ENCODE results near the gene HAS3.
"Not testable (repeated sequence)": the region's sequence is repeated elsewhere in the genome, so short reads cannot be mapped to it uniquely, and the experiment has no call there.

Gene HAS3

DNA sequence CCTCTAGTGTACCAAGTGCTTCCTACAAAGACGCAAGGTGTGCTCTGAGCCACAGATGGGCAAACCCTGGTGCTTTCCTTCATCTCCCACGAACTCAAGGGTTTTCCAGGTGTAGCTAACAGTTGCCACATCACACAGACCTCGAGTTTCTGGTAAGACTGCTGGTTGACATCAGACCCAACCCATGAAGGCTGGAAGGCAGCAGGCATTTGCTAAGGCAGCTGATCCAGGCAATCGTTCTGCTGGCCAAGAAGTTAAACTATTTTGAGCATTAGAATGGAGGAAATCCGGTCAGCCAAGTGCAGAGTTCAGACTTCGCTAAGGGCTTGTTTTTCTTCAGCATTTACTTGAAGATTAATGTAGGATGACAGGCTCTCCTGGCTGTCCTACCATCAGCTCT, 11.5 kb downstream of the HAS3 start:
- DNase-seq (ENCODE audit: low spot score), result no peak

DNA sequence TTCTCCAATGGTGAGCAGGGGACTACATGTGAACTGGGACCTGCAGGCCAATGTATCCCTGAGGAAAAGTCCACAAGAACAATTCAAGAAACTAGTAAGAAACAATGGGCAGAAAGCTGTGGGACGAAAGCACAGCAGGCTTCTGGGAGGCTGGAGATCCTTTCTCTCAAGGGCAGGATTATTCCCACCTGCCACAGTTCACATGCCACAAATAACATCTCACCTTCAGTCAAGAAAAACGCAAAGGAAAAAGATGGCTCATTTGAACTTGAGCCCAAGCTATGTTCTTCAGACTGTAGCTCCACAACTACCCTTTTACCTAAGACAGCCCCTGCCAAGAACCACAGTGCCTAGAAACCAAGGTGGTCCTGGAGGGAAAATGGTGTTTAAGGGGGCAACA, 13.0 kb downstream of the HAS3 start:
- DNase-seq (ENCODE audit: low spot score), result no peak

DNA sequence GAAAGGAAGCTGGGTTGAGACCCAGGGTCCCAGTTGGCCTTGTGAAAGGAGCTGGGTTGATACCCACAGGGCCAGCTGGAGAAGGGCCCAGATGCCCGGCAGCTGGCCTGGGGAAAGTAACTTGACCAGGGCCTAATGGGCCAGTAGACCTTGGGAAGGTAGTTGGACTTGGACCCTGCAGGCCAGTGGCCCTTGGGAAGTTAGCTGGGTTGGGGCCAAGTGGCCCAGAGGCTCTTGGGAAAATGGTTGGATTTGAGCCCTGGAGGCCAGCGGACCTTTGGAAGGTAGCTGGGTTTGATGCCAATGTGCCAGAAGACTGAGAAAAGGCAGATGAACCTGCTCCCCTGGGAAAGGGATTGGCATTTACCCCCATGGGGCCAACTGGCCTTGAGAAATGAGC, 13.5 kb downstream of the HAS3 start:
- DNase-seq (ENCODE audit: low spot score), result no peak

DNA sequence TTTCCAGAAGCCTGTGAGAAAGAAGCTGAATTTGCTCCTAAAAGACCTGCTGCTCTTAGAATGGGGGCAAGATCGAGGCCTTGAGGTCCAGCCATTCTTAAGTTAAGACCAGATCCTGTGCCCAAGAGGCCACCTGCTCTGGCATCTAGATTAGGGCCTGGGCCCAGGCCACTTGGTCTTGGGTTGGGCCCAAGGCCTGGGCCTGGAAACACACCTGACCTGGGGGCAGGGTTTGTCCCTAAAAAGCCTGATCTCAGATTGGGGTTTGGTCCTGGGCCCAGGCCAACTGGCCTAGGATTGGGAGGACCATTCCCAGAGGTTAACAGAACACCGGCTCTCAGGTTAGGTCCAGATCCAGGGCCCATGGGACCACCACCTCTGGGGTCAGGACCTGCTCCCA, 14.1 kb downstream of the HAS3 start:
- no peak for DNase-seq (ENCODE audit: low spot score)

DNA sequence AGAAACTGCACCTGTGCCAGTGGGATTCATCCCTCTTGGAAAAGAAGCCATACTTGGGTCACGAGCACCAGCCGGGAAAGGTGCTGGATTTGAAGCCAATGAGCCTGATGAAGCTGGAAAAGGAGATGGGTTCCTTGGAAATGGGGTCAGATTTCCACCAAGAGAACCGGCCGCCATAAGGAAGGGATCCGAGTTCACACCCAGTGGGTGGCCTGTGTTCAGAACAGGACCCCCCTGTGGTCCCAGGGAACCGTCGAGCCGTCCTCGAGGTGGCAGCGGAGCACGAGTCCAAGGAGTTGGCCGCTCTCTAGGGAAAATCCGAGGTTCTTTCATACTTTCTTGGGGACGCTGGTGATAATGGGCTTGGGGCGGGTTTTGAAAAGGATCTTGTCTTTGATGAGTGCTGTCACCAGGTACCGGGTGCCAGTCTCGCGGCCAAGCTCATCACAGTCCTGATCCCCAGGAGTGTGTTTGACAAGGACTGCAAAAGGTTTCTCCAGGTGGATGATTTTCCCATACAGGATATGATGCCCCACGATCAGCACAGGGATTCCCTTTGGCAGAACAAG, 14.7 kb downstream of the HAS3 start:
- no peak for DNase-seq (ENCODE audit: low spot score)

DNA sequence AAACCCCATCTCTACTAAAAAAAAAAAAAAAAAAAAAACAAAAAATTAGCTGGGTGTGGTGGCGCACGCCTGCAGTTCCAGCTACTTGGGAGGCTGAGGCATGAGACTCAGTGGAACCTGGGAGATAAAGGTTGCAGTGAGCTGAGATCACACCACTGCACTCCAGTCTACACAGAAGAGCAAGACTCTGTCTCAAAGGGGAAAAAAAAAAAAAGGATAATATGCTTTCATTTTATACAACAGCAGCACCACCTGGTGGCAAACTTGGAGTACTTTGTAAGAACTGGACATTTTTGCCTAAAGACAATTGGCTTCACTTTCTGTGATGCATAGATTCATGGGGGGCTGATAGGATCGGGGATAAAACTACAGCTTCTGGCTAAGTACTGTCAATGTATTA, 18.5 kb downstream of the HAS3 start:
- DNase-seq (ENCODE audit: low spot score), result peak; percentile 68

DNA sequence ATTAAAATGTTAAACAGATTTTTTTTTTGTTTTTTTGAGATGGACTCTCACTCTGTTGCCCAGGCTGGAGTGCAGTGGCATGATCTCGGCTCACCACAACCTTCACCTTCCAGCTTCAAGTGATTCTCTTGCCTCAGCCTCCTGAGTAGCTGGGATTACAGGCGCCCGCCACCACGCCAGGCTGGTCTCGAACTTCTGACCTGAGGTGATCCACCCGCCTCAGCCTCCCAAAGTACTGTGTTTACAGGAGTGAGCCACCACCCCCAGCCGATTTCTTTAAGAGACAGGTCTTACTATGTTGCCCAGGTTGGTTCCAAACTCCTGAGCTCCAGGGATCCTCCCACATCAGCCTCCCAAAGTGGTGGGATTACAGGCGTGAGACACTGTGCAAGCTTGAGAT, 19.0 kb downstream of the HAS3 start:
- DNase-seq (ENCODE audit: low spot score), result not testable (repeated sequence)

DNA sequence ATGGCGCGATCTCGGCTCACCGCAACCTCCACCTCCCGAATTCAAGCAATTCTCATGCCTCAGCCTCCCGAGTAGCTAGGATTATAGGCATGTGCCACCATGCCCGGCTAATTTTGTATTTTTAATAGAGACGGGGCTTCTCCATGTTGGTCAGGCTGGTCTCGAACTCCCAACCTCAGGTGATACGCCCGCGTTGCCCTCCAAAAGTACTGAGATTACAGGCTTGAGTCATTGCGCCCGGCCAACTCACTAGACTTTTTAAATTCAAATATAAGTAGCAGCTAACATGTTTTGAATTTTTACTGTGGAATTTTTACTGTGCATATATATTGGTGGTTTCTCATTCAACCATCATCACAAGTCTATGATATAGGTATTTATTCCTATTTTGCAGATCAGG, 19.5 kb downstream of the HAS3 start:
- not testable (repeated sequence) for DNase-seq (ENCODE audit: low spot score)

DNA sequence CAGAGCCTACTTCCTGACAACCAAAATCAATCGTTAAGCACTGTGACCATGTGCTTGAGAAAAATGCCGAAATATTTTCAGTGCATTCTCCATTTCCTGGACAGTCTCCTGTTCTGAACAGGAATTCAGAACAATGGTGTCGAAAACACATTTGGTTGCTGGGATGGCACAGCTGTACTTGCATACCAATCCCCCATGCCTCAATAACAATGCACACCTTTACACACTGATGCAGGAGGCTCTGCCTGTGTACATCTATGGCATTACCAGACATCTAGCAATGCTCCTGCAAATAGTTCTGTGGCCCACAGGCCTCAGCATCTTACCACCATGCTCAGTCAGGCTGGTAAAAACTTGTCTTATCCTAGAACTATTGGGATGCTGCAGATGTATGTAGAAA, 20.8 kb downstream of the HAS3 start:
- DNase-seq (ENCODE audit: low spot score), result no peak

DNA sequence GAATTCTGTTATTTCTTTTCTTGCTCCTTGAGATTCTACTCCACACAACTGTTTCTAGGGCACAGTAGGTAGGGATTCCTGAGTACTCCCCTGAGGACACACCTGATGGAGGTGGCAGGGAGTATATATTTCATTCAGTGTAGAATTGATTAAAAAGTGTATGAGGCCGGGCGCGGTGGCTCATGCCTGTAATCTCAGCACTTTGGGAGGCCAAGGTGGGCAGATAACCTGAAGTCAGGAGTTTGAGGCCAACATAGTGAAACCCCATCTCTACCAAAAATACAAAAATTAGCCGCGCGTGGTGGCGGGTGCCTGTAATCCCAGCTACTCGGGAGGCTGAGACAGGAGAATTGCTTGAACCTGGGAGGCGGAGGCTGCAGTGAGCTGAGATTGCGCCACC, 21.3 kb downstream of the HAS3 start:
- DNase-seq (ENCODE audit: low spot score), result not testable (repeated sequence)

DNA sequence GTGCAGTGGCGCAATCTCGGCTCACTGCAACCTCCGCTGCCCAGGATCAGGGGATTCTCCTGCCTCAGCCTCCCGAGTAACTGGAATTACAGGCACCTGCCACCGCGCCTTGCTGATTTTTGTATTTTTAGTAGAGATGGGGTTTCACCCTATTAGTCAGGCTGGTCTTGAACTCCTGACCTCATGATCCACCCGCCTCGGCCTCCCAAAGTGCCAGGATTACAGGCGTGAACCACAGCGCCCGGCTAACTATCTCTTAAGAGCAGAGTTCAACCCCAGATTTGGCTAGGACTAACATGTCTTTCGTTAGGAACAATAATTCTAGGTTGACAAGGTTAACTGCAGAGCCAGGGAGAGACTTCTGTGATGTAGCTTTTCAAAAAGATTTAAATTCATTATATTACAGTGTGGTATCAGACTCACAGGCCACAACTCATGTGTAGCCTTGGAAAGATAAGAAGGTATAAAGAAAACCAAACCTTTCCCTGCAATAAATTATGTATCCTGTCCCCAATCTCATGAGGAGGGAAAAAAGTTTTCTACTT, 22.6 kb downstream of the HAS3 start:
- no peak for DNase-seq (ENCODE audit: low spot score)

DNA sequence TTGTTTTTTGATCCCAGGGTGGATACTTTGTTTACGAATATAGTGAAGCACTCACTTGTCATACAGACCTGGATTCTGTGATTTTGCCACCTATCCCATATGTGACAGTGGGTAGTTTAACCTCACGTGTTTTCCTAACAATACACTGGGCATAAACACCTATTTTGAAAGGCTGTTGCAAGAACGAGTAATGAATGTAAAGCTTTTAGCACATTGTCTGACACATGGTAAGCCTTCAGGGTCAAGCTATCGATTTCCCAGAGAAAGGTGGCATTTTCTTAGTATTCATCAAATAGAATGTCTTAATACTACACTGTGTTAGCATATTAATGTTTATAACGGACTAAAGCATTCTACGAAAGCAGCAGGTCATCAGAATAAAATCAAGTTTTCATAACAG, 25.0 kb downstream of the HAS3 start:
- DNase-seq (ENCODE audit: low spot score), result no peak

DNA sequence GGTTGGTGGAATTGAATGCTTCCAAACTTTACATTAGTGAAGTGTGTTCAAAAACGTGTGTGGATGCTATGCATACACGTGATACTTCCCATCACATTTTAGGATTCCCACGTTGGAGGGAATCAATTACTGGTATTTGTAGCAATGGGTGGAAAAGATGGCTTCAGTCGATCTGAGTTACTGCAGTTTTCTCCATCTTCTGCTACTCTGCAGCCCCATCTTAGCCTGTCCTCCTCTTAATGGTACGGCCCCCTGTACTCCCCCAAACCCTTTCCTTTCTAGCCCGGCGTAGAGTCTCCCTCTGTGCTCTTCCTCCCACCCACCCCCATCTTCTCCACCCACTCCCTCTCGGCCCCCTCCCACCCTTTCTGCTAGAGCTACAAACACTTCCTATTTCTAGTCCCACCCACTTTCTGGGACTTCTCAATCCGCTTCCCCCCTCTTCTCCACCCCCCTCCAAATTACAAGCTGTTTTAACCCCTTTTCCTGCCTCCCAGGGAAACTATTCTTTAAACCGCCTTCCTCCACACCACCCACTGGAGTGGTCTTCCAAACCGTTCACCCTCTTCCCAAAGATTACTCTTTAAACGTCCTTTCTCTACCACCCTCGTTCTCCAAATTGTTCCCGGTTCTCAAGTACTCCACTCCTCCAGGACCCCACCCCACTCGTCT, 25.9 kb downstream of the HAS3 start:
- no peak for DNase-seq (ENCODE audit: low spot score)

DNA sequence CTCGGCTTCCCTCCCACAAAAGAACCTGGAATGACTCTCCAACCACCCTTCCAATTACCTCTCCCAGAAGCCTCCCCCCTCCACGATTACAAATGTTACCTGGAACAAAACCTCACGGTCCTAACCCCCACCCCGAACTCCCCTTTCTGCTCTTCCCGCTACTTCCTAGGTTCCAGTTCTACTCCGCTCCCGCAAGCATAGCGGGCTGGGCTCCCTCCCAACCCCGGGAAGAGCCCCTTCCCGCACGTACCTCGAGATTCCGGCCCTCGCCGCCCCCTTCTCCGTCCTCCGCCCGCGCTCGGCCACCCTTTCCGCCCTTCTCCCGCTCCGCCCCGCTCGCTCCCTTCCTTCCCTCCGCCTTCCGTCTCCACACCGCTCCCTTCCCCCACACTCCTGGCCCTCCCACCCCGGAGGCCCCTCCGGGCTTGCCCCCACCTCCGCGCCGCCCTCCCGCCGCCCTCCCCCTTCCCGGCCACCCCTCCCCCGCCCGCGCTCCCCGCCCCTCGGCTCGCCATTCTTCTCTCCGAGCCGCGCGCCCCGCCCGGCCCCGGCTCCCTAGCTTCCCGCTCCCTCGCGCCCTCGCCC, 26.5 kb downstream of the HAS3 start:
- DNase-seq (ENCODE audit: low spot score), result no peak

DNA sequence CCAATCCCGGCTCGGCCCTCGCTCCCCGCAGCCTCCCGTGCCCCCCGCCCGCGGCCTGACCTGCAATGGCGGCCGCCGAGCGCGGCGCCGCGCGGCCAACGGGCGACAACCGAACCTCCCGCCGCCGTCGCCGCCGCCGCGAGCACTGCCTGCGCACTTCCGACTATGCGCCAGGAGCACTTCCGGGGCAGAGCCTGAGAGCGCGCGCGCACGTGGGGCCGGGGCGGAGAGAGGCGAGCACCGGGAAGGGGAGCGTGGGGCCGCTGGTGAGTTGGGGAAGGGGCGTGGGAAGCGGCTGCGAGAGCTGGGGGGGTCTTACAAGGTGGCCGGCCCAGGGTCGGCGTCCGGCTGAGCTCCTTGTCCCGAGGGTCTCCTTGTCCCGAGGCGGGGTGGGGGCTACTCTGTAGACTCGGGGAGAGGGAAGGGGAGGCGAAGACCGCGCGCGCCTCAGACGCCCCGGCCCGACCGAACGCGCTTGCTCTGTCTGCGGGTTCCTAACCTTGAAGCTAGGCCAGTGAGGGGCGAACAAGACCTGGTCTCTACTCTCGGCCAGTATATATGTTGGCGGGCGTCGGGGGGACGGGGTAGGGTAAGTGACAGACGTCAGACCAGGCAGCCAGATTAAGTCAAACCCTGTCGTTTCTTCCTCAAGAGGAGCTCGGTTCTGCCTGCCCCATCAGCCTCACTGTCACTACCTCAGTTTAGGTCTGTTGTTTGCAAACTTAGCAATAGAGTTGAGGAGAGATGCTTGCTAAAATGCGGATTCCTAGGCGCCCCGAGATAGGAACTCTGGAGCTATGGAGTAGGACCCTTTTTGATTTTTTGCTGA, 27.2 kb downstream of the HAS3 start, which contains the start of the genes CHTF8 and UTP4:
TSS of gene CHTF8 (minus strand) at position 165 of the 829 bp plus-strand sequence. CDS start 11,130 bp downstream, outside the sequence.
TSS of gene UTP4 (plus strand) at position 226 of the 829 bp plus-strand sequence. CDS start 811 bp downstream, outside the sequence.
- DNase-seq (ENCODE audit: low spot score), result peak; percentile 58

DNA sequence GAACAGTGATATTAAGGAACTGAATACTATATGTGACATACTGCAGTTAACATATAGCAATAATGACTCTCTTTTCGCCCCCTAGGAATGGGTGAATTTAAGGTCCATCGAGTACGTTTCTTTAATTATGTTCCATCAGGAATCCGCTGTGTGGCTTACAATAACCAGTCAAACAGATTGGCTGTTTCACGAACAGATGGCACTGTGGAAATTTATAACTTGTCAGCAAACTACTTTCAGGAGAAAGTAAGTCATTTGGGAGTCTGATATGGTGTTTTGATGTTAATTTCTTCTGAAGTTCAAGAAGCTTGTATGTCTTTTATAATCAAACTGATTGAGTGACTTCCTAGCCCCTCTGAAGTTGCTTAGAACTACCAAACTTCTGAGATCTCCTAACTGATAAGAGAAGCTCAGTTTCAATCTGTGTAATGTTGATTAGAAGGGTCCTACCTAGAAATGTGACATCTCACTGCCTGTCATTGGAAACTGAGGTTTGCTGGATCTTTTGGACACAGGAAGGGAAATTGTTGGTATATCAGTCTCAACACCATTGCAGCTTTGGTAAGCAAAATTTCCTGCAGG, 28.0 kb downstream of the HAS3 start:
- DNase-seq (ENCODE audit: low spot score), result no peak

DNA sequence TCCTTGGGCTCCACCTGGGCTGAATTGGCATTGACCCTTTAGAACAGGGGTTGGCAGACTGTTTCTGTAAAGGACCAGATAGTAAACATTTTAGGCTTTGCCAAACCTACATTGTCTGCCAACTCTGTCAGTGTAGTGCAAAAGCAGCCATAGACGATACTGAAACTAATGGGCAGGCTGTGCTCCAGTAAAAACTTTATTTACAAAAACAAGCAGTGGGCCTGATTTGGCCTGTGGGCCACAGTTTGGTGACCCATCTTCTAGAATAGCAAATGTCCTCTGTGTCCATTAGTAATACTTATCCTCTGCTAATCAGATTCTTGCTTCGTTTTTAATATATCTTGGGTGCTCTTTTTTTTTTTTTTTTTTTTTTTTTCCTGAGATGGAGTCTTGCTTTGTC, 33.2 kb downstream of the HAS3 start:
- DNase-seq (ENCODE audit: low spot score), result no peak

DNA sequence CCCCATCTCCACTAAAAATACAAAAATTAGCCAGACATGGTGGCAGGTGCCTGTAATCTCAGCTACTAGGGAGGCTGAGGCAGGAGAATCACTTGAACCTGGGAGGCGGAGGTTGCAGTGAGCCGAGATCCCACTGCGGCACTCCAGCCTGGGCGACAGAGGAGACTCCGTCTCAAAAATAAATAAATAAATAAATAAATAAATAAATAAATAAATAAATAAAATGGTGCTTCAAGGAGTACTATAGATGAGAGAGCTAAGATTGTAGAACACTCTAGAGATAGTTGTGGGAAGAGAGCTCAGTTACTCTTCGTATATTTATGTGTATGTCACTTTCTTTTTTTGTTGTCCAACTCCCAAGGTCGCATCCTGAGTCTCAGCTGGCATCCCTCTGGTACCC, 34.0 kb downstream of the HAS3 start:
- not testable (repeated sequence) for DNase-seq (ENCODE audit: low spot score)

DNA sequence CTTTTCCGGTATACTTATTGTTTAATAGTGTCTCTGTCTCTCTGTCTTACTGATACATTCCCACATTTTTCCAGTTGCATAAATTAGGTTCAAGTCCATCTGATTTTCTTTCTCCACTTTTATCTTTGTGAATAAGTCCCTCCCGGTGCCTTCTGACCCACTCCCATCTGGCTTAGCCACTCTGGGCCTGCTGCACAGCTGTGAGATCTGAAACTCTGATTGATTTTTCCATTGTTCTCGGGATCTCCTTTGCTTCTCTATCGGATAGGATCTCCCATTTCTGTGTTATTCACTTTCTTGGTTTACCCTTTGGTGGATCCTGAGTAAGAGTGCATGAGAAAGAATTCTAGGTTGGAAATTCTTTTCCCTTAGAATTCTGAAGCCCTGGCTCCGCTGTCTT, 35.6 kb downstream of the HAS3 start:
- DNase-seq (ENCODE audit: low spot score), result no peak

DNA sequence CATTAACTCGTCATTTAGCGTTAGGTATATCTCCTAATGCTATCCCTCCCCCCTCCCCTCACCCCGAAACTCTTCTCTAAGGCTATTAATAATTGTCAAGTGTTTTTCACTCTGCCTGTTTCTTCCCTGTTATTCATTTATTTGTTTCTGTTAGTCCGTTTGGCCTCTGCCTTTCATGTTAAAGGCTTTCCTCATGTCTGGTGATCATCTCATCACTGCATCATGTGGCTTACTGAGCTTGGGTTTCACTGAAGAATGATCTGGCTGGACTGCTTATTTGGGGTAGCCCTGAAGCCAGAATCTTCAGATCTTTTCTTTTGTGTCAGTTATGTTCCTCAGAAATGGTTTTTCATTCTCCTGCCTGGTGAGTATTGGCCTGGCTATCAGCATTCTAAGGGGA, 36.5 kb downstream of the HAS3 start:
- no peak for DNase-seq (ENCODE audit: low spot score)

DNA sequence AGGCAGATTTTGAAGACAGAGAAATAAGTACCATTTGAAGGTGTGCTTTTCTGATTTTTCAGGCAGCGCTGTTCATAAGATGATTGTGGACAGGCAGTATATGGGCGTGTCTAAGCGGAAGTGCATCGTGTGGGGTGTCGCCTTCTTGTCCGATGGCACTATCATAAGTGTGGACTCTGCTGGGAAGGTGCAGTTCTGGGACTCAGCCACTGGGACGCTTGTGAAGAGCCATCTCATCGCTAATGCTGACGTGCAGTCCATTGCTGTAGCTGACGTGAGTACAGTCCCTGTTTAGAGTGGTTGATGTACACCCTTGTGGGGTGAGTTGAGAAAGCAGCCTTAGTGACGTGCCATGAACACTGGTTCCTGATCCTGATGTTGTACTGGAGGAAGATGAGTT, 37.7 kb downstream of the HAS3 start:
- no peak for DNase-seq (ENCODE audit: low spot score)

DNA sequence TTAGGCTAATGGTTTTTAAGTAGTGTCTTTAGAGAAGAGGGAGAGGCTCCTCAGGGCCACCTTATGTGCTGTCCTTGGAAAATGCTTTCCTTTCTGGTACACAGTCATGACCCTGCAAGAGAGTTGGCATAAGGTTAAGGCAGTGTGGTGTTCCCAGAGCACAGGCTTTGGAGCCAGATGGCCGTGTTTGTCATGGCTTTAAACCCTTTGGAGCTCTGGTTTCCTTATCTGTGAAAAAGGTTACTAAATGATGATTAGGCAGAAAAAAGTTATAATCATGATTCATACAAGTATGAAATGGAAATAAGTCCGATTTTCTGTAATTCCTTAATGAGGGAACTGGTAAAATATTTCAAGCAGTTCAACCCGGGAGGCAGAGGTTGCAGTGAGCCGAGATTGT, 40.2 kb downstream of the HAS3 start:
- no peak for DNase-seq (ENCODE audit: low spot score)

All from hematopoietic multipotent progenitor cell treated with erythropoietin and hydrocortisone succinate and interleukin-3 and kit ligand, for 17 days (in vitro differentiated cells).